Lower leg skin (tissue), 4 donors: ENCODE data around the gene TMC3. TPM values are rescaled to one million over a fixed set of nuclear protein-coding genes. Genes with fewer than 3 reads are reported as not detected.

Experiments
- DNase-seq, 2 donors: peaks; one replicate each; pipeline ENCODE4 v3.0.0-alpha.2; 2019; ENCODE audit warnings: low spot score in 2 of 2
- H3K4me3 ChIP-seq: fragments of 200-600 bp; sonication (generic); 2 replicates; pipeline ENCODE4 v1.5.1; 2017; ENCODE audit warnings: mild to moderate bottlenecking, low read depth; ENCODE audit not compliant: poor library complexity, severe bottlenecking
- POLR2A ChIP-seq, 2 donors: fragments of 450-650 bp; IDR thresholded peaks; one replicate each; pipeline ENCODE4 v1.6.1; 2016 to 2017; ENCODE audit warnings: antibody characterized with exemption in 2 of 2, mild to moderate bottlenecking in 1 of 2, moderate library complexity in 1 of 2
- WGBS, 2 donors: methylation state at CpG; one replicate each; pipeline ENCODE4 v1.1.5; 2018; 5-methylcytosine and 5-hydroxymethylcytosine counted together
- intact Hi-C: fragments of 100-400 bp; cut with DNase I; formaldehyde crosslinking; loops from one replicate; pipeline ENCODE4 v1.15.0; 2023; ENCODE audit warnings: low total_unique reads
- total RNA-seq, 4 donors: library from RNA; depleted of rRNA; stranded (reverse); fragments of >200 nt; gene quantifications; one replicate each; pipeline ENCODE4 v1.1.0, GENCODE V29; 2016
- TF ChIP-seq, protein P1 (sequence below), 3 donors: fragments of 450-650 bp; IDR thresholded peaks; one replicate each; pipeline ENCODE4 v1.5.1; 2016; ENCODE audit warnings: antibody characterized with exemption in 3 of 3, mild to moderate bottlenecking in 3 of 3, moderate library complexity in 2 of 3

Gene TMC3
- total RNA-seq, 4 donors from 2014 or later: 0.05 to 0.10 TPM; not detected in 2

DNA sequence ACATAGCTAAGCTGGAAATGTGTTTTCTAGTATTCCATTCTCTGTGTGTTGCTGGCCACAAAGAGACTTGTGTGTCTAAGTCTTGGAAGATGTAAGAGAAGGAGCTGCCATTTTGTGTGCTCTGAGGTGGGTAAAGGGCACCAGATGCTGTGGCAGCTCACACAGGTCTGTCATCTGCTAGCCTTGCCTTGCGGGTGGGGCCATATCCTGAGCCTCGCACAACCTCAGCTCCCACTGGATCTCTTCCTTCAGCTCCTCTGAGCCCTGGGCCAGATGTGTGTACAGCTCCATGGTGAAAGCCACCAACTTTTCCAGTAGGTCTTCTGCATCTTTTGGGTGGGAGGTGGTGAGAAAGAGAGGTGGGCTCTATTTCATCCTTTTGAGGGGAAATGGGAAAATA is 6.7 kb upstream of the TMC3 start:
- no peak for DNase-seq
- WGBS, 2 donors: 75 to 76% methylated on average over 2 of the region's 2 CpGs
- no peak overlapping the region for H3K4me3 ChIP-seq
- intact Hi-C loops: no loop called here
- TF ChIP-seq POLR2A (IDR thresholded peaks at IDR 0.05): no peak
- TF ChIP-seq, protein P1, sequence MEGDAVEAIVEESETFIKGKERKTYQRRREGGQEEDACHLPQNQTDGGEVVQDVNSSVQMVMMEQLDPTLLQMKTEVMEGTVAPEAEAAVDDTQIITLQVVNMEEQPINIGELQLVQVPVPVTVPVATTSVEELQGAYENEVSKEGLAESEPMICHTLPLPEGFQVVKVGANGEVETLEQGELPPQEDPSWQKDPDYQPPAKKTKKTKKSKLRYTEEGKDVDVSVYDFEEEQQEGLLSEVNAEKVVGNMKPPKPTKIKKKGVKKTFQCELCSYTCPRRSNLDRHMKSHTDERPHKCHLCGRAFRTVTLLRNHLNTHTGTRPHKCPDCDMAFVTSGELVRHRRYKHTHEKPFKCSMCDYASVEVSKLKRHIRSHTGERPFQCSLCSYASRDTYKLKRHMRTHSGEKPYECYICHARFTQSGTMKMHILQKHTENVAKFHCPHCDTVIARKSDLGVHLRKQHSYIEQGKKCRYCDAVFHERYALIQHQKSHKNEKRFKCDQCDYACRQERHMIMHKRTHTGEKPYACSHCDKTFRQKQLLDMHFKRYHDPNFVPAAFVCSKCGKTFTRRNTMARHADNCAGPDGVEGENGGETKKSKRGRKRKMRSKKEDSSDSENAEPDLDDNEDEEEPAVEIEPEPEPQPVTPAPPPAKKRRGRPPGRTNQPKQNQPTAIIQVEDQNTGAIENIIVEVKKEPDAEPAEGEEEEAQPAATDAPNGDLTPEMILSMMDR (IDR thresholded peaks at IDR 0.05): no peak

DNA sequence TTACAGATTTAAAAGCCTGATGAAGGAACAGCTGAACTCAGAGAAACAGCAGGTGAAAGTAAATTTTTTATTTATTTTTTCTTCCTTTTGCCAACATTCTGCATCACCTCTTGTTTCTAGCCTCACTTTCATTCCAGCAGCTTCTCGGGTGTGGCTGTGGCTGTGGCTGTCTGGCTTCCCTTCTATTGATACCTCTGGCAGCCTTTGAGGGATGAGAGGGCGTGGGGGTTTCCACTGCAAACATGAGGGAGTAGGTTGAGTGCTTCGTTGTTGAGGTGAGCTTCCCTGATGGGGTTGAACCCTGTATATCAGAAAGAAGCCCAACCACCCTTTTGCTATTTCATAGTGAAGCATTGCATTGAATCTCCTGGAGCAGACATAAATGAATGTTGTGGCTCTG is 6.2 kb upstream of the TMC3 start:
- TF ChIP-seq POLR2A (IDR thresholded peaks at IDR 0.05): no peak
- TF ChIP-seq, protein P1 (IDR thresholded peaks at IDR 0.05): no peak
- intact Hi-C loops: no loop called here
- H3K4me3 ChIP-seq: no peak overlapping the region
- WGBS, 2 donors: 32 to 45% methylated on average over 3 of the region's 3 CpGs
- no peak for DNase-seq

DNA sequence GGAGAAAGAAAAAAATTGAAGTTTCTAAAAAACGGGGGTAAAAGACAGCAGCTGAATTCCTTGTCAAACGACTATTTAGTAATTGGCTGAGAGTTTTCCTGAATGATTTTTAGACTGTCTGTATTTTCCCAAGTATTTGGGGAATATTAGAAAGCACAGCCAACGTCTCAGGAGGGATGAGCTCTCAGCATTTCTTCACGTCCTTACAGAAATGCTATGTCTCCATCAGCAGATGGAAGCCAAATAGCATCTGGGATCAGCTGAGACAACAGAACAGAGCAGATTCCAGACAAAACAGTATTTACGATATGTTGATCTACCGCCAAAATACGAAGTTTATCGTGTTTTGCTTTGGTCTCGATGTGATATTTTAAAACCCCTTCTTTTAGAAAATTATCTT is 5.3 kb upstream of the TMC3 start:
- 55 to 62% methylated on average over 9 of the region's 9 CpGs for WGBS, 2 donors
- no peak for TF ChIP-seq POLR2A (IDR thresholded peaks at IDR 0.05)
- TF ChIP-seq, protein P1 (IDR thresholded peaks at IDR 0.05): no peak
- DNase-seq: no peak
- no peak overlapping the region for H3K4me3 ChIP-seq
- intact Hi-C loops: no loop called here

DNA sequence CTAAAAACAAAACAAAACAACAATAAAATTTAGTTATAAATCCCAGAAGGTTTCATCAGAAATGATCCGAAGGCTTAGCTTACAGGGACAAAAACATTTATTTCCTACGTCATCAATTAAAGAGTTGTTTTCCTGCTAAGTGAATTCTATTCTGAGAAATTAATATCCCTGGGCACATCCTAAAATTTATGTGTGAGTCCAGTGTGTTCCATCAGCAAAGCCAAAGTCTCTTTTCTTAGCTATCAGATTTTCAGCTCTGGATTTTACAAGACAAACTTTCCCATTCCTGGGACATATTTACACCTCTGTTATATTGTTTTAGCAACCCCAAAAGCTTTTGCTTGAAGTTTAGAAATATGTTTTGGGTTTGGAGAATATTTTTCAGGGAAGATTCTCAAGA is 4.4 kb upstream of the TMC3 start:
- TF ChIP-seq POLR2A (IDR thresholded peaks at IDR 0.05): no peak
- TF ChIP-seq, protein P1 (IDR thresholded peaks at IDR 0.05): no peak
- intact Hi-C loops: no loop called here
- H3K4me3 ChIP-seq: no peak overlapping the region
- DNase-seq: no peak
- WGBS, 2 donors: 64 to 70% methylated on average over 2 of the region's 2 CpGs

DNA sequence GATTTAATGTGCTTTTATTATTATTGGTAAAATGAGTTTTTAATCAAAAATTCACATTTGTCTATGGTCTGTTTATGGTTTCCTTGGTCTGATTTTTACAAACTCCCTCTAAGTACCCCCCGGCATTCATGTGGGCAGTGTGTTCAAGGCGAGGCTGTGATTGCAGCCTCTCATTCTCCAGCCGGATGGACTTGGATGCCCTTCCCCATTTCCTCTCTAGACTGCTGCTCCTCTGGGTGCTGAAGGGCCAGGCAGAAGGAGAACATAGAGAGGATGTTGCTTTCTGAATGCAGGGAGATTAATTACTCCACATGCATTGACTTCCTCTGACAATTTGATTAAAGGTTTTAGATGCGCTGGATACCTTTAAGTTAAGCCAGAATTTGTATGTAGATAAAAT is 3.9 kb upstream of the TMC3 start:
- H3K4me3 ChIP-seq: no peak overlapping the region
- intact Hi-C loops: no loop called here
- no peak for DNase-seq
- WGBS, 2 donors: 60 to 69% methylated on average over 4 of the region's 4 CpGs
- TF ChIP-seq, protein P1 (IDR thresholded peaks at IDR 0.05): no peak

DNA sequence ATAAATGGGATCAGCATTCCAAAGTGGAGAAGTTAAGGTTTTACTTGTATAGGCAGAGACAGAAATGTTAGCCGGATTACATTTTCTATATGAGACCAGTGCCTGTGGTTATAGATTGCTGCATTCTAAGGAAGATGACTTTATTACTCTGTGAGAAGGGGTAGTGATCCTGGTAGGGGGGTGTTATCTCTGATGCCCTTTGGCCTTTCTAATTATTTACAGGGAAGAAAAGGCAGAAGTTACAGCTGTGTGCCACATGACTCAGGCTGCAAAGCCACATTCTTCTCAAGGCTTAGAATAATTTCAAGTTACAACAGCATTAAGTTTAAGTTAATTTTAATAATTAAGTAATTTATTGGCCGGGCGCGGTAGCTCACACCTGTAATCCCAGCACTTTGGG is 2.2 kb upstream of the TMC3 start:
- intact Hi-C loops: no loop called here
- TF ChIP-seq, protein P1 (IDR thresholded peaks at IDR 0.05): no peak
- TF ChIP-seq POLR2A (IDR thresholded peaks at IDR 0.05): no peak
- no peak for DNase-seq
- H3K4me3 ChIP-seq: no peak overlapping the region
- WGBS, 2 donors: 87 to 91% methylated on average over 4 of the region's 4 CpGs
